HepG2 (cell line): ENCODE measurements around the gene CSH1. TPM values are rescaled to one million over a fixed set of nuclear protein-coding genes. Genes with fewer than 3 reads are reported as not detected.
A peak's percentile ranks its signal among the peaks of the same experiment; 100 is the strongest.

Experiments
- CENPX ChIP-seq: sonication (generic); formaldehyde crosslinking; IDR thresholded peaks from 2 replicates; pipeline ENCODE4 v1.9.0; 2021; ENCODE audit warnings: mild to moderate bottlenecking, missing genetic modification reagents, moderate library complexity
- FOSL2 ChIP-seq: sonication (generic); formaldehyde crosslinking; IDR thresholded peaks from 2 replicates; pipeline ENCODE4 v1.4.0; 2020; ENCODE audit warnings: missing genetic modification reagents
- MNT ChIP-seq: fragments of 450-650 bp; IDR thresholded peaks from 2 replicates; pipeline ENCODE4 v1.6.1; 2016
- NKX3-1 ChIP-seq: sonication (generic); formaldehyde crosslinking; IDR thresholded peaks from 2 replicates; pipeline ENCODE4 v1.5.0; 2020; ENCODE audit warnings: missing genetic modification reagents
- SMAD1 ChIP-seq: sonication (generic); formaldehyde crosslinking; IDR thresholded peaks from 2 replicates; pipeline ENCODE4 v1.4.0; 2020; ENCODE audit warnings: missing genetic modification reagents, low read depth, mild to moderate bottlenecking, borderline replicate concordance
- SMC3 ChIP-seq: IDR thresholded peaks from 2 replicates; pipeline ENCODE4 v1.6.1; 2011; ENCODE audit warnings: low read length, improper control_type of control experiment
- TCF7L2 ChIP-seq: IDR thresholded peaks from 2 replicates; pipeline ENCODE4 v1.6.1; 2011; ENCODE audit warnings: mild to moderate bottlenecking, low read depth, low read length, moderate library complexity
- TOE1 ChIP-seq: sonication (generic); formaldehyde crosslinking; IDR thresholded peaks from 2 replicates; pipeline ENCODE4 v1.4.0; 2020; ENCODE audit warnings: mild to moderate bottlenecking, missing genetic modification reagents
- ZBTB21 ChIP-seq: sonication (generic); formaldehyde crosslinking; IDR thresholded peaks from 2 replicates; pipeline ENCODE4 v1.4.0; 2020; ENCODE audit warnings: missing genetic modification reagents
- ZMAT3 ChIP-seq: sonication (generic); formaldehyde crosslinking; conservative IDR thresholded peaks from 2 replicates; pipeline ENCODE4 v1.7.0; 2021; ENCODE audit warnings: missing genetic modification reagents
- ZNF24 ChIP-seq: fragments of 450-650 bp; IDR thresholded peaks from 2 replicates; pipeline ENCODE4 v1.6.1; 2017; ENCODE audit warnings: antibody characterized with exemption, mild to moderate bottlenecking
- ZNF354B ChIP-seq: sonication (generic); formaldehyde crosslinking; IDR thresholded peaks from 2 replicates; pipeline ENCODE4 v1.8.0; 2022; ENCODE audit warnings: mild to moderate bottlenecking, missing genetic modification reagents
- ZNF652 ChIP-seq: IDR thresholded peaks from 2 replicates; pipeline ENCODE4 v1.6.1; 2016; ENCODE audit warnings: low read depth, borderline replicate concordance
- ZNF775 ChIP-seq: sonication (generic); formaldehyde crosslinking; IDR thresholded peaks from 2 replicates; pipeline ENCODE4 v1.4.0; 2020; ENCODE audit warnings: missing genetic modification reagents, mild to moderate bottlenecking, moderate library complexity, borderline replicate concordance
- ZNF790 ChIP-seq: sonication (generic); formaldehyde crosslinking; IDR thresholded peaks from 2 replicates; pipeline ENCODE4 v1.8.0; 2022; ENCODE audit warnings: missing genetic modification reagents, mild to moderate bottlenecking, borderline replicate concordance
- ZSCAN31 ChIP-seq: sonication (generic); formaldehyde crosslinking; IDR thresholded peaks from 2 replicates; pipeline ENCODE4 v1.5.0; 2020; ENCODE audit warnings: low read depth, mild to moderate bottlenecking, missing genetic modification reagents
- polyA plus RNA-seq, 8 experiments: library from polyadenylated mRNA; depleted of rRNA in 3 of 8; stranded (reverse) in 7 of 8; unstranded in 1 of 8; fragments of >200 nt; fragmentation: Illumina TruSeq in 4 of 8; extraction: Trizol in 4 of 8; gene quantifications; 2 replicates each; pipeline versions ENCODE4 v1.2.1 to v1.2.3, GENCODE V29; 2011 to 2016; ENCODE audit warnings: low read depth in 4 of 8, missing spikeins in 1 of 8, mixed read lengths in 1 of 8; ENCODE audit not compliant: insufficient read depth in 1 of 8
- total RNA-seq, 5 experiments: library from RNA; depleted of rRNA; stranded (reverse); fragments of >200 nt; fragmentation: Illumina TruSeq; extraction: Trizol; gene quantifications; 2 replicates each; pipeline ENCODE4 v1.2.3, GENCODE V29; 2016; ENCODE audit warnings: low read depth in 1 of 5
- TF ChIP-seq, protein P1 (sequence below): sonication (generic); formaldehyde crosslinking; IDR thresholded peaks from 2 replicates; pipeline ENCODE4 v1.5.0; 2020; ENCODE audit warnings: mild to moderate bottlenecking, missing genetic modification reagents
- TF ChIP-seq, protein P2 (sequence below): sonication (generic); formaldehyde crosslinking; IDR thresholded peaks from 2 replicates; pipeline ENCODE4 v1.4.0; 2020; ENCODE audit warnings: missing genetic modification reagents
- TF ChIP-seq, protein P3 (sequence below): IDR thresholded peaks from 2 replicates; pipeline ENCODE4 v1.6.1; 2016; ENCODE audit warnings: missing genetic modification reagents, missing compliant biosample characterization
- TF ChIP-seq, protein P4 (sequence below): sonication (generic); formaldehyde crosslinking; IDR thresholded peaks from 2 replicates; pipeline ENCODE4 v1.5.1; 2020; ENCODE audit warnings: mild to moderate bottlenecking, moderate library complexity, missing genetic modification reagents
- TF ChIP-seq, protein P5 (sequence below): sonication (generic); formaldehyde crosslinking; conservative IDR thresholded peaks from 2 replicates; pipeline ENCODE4 v1.4.0; 2020; ENCODE audit warnings: mild to moderate bottlenecking, missing genetic modification reagents, moderate library complexity

The CSH1 gene
- total and polyA plus RNA-seq, 2 of the 13 experiments (the other 11 are each of a cell fraction or from before 2014, with no cell fraction given), result not detected

DNA sequence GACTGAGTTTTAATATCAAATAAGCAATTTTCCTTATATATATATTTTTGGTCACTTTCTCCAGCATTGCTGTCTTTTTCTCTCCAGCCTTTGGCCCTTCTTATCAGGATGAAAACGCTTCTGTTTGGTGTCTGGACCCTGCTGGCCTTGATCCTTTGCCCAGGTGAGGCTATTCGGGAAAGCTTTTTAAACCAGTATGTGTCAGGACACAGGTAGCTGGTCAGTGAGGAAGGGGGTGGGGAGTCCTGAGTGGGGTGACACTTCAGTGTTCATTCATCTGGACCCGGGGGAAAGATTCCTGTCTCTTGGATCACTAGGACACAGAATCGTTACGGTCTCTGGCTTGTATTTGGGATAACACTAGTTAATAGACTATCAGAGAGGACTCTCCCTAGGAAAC, 41.7 kb downstream of the CSH1 start (continued):
- TF ChIP-seq, protein P1, sequence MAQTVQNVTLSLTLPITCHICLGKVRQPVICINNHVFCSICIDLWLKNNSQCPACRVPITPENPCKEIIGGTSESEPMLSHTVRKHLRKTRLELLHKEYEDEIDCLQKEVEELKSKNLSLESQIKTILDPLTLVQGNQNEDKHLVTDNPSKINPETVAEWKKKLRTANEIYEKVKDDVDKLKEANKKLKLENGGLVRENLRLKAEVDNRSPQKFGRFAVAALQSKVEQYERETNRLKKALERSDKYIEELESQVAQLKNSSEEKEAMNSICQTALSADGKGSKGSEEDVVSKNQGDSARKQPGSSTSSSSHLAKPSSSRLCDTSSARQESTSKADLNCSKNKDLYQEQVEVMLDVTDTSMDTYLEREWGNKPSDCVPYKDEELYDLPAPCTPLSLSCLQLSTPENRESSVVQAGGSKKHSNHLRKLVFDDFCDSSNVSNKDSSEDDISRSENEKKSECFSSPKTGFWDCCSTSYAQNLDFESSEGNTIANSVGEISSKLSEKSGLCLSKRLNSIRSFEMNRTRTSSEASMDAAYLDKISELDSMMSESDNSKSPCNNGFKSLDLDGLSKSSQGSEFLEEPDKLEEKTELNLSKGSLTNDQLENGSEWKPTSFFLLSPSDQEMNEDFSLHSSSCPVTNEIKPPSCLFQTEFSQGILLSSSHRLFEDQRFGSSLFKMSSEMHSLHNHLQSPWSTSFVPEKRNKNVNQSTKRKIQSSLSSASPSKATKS (CRISPR knock-in tag), result no peak
- TF ChIP-seq SMC3, result no peak
- no peak for TF ChIP-seq SMAD1
- no peak for TF ChIP-seq ZNF775
- no peak for TF ChIP-seq TOE1 (CRISPR knock-in tag)
- no peak for TF ChIP-seq ZNF790
- TF ChIP-seq, protein P2, sequence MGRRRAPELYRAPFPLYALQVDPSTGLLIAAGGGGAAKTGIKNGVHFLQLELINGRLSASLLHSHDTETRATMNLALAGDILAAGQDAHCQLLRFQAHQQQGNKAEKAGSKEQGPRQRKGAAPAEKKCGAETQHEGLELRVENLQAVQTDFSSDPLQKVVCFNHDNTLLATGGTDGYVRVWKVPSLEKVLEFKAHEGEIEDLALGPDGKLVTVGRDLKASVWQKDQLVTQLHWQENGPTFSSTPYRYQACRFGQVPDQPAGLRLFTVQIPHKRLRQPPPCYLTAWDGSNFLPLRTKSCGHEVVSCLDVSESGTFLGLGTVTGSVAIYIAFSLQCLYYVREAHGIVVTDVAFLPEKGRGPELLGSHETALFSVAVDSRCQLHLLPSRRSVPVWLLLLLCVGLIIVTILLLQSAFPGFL (CRISPR knock-in tag), result no peak
- TF ChIP-seq, protein P3, sequence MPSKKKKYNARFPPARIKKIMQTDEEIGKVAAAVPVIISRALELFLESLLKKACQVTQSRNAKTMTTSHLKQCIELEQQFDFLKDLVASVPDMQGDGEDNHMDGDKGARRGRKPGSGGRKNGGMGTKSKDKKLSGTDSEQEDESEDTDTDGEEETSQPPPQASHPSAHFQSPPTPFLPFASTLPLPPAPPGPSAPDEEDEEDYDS (CRISPR knock-in tag), result no peak
- TF ChIP-seq, protein P4, sequence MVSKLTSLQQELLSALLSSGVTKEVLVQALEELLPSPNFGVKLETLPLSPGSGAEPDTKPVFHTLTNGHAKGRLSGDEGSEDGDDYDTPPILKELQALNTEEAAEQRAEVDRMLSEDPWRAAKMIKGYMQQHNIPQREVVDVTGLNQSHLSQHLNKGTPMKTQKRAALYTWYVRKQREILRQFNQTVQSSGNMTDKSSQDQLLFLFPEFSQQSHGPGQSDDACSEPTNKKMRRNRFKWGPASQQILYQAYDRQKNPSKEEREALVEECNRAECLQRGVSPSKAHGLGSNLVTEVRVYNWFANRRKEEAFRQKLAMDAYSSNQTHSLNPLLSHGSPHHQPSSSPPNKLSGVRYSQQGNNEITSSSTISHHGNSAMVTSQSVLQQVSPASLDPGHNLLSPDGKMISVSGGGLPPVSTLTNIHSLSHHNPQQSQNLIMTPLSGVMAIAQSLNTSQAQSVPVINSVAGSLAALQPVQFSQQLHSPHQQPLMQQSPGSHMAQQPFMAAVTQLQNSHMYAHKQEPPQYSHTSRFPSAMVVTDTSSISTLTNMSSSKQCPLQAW (CRISPR knock-in tag), result no peak
- TF ChIP-seq ZNF24, result no peak
- no peak for TF ChIP-seq FOSL2 (CRISPR knock-in tag)
- TF ChIP-seq ZMAT3 (CRISPR knock-in tag), result no peak
- TF ChIP-seq TCF7L2, result no peak
- no peak for TF ChIP-seq MNT
- TF ChIP-seq ZNF652 (CRISPR knock-in tag), result peak; percentile 37; the same call in 1 of the 2 replicates
- no peak for TF ChIP-seq ZSCAN31 (CRISPR knock-in tag)
- no peak for TF ChIP-seq ZNF354B (CRISPR knock-in tag)
- TF ChIP-seq ZBTB21 (CRISPR knock-in tag), result no peak
- no peak for TF ChIP-seq NKX3-1
- TF ChIP-seq CENPX (CRISPR knock-in tag), result no peak
- TF ChIP-seq, protein P5, sequence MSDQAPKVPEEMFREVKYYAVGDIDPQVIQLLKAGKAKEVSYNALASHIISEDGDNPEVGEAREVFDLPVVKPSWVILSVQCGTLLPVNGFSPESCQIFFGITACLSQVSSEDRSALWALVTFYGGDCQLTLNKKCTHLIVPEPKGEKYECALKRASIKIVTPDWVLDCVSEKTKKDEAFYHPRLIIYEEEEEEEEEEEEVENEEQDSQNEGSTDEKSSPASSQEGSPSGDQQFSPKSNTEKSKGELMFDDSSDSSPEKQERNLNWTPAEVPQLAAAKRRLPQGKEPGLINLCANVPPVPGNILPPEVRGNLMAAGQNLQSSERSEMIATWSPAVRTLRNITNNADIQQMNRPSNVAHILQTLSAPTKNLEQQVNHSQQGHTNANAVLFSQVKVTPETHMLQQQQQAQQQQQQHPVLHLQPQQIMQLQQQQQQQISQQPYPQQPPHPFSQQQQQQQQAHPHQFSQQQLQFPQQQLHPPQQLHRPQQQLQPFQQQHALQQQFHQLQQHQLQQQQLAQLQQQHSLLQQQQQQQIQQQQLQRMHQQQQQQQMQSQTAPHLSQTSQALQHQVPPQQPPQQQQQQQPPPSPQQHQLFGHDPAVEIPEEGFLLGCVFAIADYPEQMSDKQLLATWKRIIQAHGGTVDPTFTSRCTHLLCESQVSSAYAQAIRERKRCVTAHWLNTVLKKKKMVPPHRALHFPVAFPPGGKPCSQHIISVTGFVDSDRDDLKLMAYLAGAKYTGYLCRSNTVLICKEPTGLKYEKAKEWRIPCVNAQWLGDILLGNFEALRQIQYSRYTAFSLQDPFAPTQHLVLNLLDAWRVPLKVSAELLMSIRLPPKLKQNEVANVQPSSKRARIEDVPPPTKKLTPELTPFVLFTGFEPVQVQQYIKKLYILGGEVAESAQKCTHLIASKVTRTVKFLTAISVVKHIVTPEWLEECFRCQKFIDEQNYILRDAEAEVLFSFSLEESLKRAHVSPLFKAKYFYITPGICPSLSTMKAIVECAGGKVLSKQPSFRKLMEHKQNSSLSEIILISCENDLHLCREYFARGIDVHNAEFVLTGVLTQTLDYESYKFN, result peak; percentile 96
